NB4 (cell line): ENCODE results near the gene NIPAL3.
"Not testable (repeated sequence)": the region's sequence is repeated elsewhere in the genome, so short reads cannot be mapped to it uniquely, and the experiment has no call there.

Experiments
- DNase-seq: peaks from one replicate; pipeline ENCODE4 v3.0.0; 2010; ENCODE audit warnings: low read depth
- H3K4me3 ChIP-seq: one replicate; pipeline ENCODE4 v1.5.1; 2011; ENCODE audit warnings: mild to moderate bottlenecking, low read depth, low read length, moderate library complexity
- MAX ChIP-seq: IDR thresholded peaks from 2 replicates; pipeline ENCODE4 v1.6.1; 2011; ENCODE audit warnings: low read depth, low read length
- MYC ChIP-seq: IDR thresholded peaks from 2 replicates; pipeline ENCODE4 v1.6.1; 2011; ENCODE audit warnings: low read depth, low read length
- POLR2A ChIP-seq: IDR thresholded peaks from 2 replicates; pipeline ENCODE4 v1.6.1; 2011; ENCODE audit warnings: mild to moderate bottlenecking; ENCODE audit not compliant: insufficient read length; ENCODE audit errors: extremely low read depth
- TF ChIP-seq, protein P1 (sequence below): IDR thresholded peaks from one replicate; pipeline ENCODE4 v1.5.1; 2012; ENCODE audit warnings: low read depth, low read length

The NIPAL3 gene

DNA sequence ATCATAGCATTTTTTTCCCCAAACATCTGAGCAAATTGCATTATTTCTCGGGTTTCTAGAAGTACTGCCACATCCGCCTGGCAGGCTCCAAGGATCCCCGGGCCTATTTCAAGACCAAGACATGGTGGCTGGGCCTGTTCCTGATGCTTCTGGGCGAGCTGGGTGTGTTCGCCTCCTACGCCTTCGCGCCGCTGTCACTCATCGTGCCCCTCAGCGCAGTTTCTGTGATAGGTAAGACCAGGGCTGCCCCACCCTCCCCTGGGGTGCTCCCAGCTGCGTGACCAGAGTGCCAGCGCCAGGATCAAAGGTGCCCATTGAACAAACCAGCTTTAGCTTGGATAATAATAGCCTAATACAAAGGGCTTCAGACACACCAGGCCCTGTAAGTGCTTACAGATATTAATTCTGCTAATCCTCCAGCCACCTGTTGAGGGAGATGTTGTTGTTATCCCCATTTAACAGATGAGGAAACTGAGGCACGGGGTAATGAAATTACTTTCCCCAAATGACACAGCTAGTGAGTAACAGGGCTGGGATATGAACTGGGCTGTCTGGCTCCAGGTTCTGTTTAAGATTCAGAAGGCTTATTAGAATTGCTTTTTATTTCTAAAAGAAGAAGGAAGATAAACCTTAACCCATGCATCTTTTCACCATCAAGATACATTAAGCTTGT lies 26.5 kb downstream of the NIPAL3 start:
- no peak overlapping the region for H3K4me3 ChIP-seq
- DNase-seq, result no peak
- TF ChIP-seq, protein P1, sequence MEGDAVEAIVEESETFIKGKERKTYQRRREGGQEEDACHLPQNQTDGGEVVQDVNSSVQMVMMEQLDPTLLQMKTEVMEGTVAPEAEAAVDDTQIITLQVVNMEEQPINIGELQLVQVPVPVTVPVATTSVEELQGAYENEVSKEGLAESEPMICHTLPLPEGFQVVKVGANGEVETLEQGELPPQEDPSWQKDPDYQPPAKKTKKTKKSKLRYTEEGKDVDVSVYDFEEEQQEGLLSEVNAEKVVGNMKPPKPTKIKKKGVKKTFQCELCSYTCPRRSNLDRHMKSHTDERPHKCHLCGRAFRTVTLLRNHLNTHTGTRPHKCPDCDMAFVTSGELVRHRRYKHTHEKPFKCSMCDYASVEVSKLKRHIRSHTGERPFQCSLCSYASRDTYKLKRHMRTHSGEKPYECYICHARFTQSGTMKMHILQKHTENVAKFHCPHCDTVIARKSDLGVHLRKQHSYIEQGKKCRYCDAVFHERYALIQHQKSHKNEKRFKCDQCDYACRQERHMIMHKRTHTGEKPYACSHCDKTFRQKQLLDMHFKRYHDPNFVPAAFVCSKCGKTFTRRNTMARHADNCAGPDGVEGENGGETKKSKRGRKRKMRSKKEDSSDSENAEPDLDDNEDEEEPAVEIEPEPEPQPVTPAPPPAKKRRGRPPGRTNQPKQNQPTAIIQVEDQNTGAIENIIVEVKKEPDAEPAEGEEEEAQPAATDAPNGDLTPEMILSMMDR, result no peak
- no peak for TF ChIP-seq MYC
- TF ChIP-seq MAX, result no peak
- TF ChIP-seq POLR2A, result no peak

DNA sequence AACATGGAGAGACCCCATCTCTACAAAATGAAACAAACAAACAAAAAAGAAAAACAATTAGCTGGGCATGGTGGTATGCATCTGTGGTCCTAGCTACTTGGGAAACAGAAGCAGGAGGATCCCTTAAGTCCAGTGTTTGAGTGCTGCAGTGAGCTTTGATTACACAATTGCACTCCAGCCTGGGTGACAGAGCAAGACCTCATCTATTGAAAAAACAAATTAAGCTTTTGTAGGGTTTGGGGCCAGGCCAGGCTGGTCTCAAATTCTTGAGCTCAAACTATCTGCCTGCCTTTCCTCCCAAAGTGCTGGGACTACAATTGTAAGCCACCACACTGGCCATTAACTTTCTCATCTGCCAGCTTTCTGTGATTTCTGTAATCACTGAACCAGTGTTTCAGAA lies 27.2 kb downstream of the NIPAL3 start:
- no peak for DNase-seq
- H3K4me3 ChIP-seq, result no peak overlapping the region
- no peak for TF ChIP-seq MAX
- TF ChIP-seq MYC, result no peak
- TF ChIP-seq POLR2A, result no peak
- TF ChIP-seq, protein P1, result no peak

DNA sequence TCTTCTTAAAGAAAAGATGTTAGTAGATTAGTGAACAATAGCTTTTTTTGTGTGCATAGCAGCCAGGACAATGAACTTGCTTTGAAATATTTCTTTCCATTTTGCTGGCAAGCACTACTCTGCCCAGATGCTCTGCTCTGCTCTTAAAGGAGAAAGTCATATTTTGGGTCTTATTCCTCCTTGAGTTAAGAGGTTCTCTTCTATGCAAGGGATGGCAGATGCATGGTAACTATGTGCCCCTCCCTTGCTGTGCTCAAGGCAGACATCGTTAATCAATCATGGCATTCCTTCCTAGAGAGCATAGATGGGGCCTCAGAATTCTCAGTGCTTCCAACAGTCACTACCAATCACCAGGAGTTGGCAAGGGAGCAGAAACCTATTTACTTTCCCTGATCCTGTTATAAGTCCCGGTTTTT lies 27.6 kb downstream of the NIPAL3 start:
- no peak for DNase-seq
- TF ChIP-seq MYC (no peak), POLR2A (no peak)
- TF ChIP-seq, protein P1, result no peak
- H3K4me3 ChIP-seq, result no peak overlapping the region

DNA sequence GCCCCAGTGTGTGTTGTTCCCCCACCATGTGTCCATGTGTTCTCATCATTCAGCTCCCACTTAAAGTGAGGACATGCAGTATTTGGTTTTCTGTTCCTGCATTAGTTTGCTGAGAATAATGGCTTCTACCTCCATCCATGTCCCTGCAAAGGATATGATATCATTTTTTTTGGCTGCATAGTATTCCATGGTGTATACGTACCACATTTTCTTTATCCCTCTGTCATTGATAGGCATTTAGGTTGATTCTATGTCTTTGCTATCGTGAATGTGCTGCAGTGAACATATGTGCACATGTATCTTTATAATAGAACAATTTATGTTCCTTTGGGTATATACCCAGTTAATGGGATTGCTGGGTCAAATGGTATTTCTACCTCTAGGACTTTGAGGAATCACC lies 30.8 kb downstream of the NIPAL3 start:
- DNase-seq, H3K4me3 ChIP-seq: not testable (repeated sequence)

- no peak for DNase-seq
- no peak overlapping the region for H3K4me3 ChIP-seq
- TF ChIP-seq MYC (no peak), POLR2A (no peak)
- TF ChIP-seq, protein P1, result no peak
These were observed 34.7 kb downstream of the NIPAL3 start for GRCh38 chr1:24450316-24450715.

DNA sequence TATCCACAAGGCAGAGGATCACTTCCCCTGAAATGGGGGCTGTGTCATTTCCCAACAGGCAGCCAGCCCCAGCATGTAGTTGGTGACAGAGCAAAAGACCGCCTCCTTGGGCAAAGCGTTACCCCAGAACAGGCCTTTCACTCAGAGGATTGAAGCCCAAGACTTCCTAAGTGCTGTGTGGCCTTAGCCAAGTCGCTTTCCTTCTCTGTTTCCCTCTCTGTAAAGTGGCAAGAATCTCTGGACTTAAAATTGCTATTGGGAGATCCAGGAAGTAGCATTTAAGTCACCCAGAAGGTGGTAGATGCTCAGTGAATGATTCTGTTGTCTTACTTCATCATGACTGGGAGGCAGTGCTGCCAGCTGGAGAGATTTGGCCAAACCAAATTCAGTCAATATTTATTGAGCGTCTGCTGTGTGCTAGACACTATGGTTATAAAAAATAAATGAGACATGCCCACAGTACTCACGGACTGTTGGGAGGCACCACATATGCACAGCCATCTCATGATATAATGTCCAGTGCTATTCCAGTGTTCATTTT lies 35.3 kb downstream of the NIPAL3 start:
- no peak for TF ChIP-seq MAX
- TF ChIP-seq, protein P1, result no peak
- TF ChIP-seq POLR2A, result no peak
- TF ChIP-seq MYC, result no peak
- no peak overlapping the region for H3K4me3 ChIP-seq
- DNase-seq, result no peak
